K562 (cell line): ENCODE data around the gene RIIAD1. TPM values are rescaled to one million over a fixed set of nuclear protein-coding genes. Genes with fewer than 3 reads are reported as not detected.
A peak's percentile ranks its signal among the peaks of the same experiment; 100 is the strongest.

Experiments used
- CGGBP1 ChIP-seq: fragments of 250-450 bp; sonication (Bioruptor Pico); IDR thresholded peaks from 2 replicates; pipeline ENCODE4 v1.9.0; 2021; ENCODE audit warnings: mild to moderate bottlenecking
- CTCFL ChIP-seq: IDR thresholded peaks from 2 replicates; pipeline ENCODE4 v1.6.1; 2011; ENCODE audit warnings: borderline replicate concordance, low read depth, mild to moderate bottlenecking, moderate library complexity, low read length; ENCODE audit not compliant: insufficient read depth, poor library complexity, severe bottlenecking
- ELF4 ChIP-seq: fragments of 450-650 bp; formaldehyde crosslinking; IDR thresholded peaks from 2 replicates; pipeline ENCODE4 v1.4.0; 2022; ENCODE audit warnings: missing genetic modification characterization
- EZH2 ChIP-seq: IDR thresholded peaks from 2 replicates; pipeline ENCODE4 v1.6.1; 2012; ENCODE audit warnings: low read depth, mild to moderate bottlenecking, inconsistent platforms, low read length, borderline replicate concordance
- HES1 ChIP-seq: fragments of 450-650 bp; IDR thresholded peaks from 2 replicates; pipeline ENCODE4 v1.6.1; 2016; ENCODE audit warnings: low read depth, mild to moderate bottlenecking, moderate library complexity
- IFI16 ChIP-seq: fragments of 250-450 bp; sonication (Bioruptor Pico); IDR thresholded peaks from 2 replicates; pipeline ENCODE4 v2.1.2; 2022; ENCODE audit warnings: mild to moderate bottlenecking, inconsistent platforms
- KAT7 ChIP-seq: sonication (generic); formaldehyde crosslinking; IDR thresholded peaks from 2 replicates; pipeline ENCODE4 v1.8.0; 2022; ENCODE audit warnings: missing genetic modification reagents, mild to moderate bottlenecking, borderline replicate concordance
- MCM2 ChIP-seq: fragments of 450-650 bp; IDR thresholded peaks from 2 replicates; pipeline ENCODE4 v1.6.1; 2017; ENCODE audit warnings: low read depth, mild to moderate bottlenecking
- PREB ChIP-seq: sonication (generic); formaldehyde crosslinking; IDR thresholded peaks from 2 replicates; pipeline ENCODE4 v1.8.1; 2023; ENCODE audit warnings: mild to moderate bottlenecking, missing genetic modification reagents
- PRPF4 ChIP-seq: fragments of 200-400 bp; formaldehyde crosslinking; IDR thresholded peaks from one replicate; pipeline ENCODE4 v1.6.1; 2017; ENCODE audit warnings: low read length, low read depth, mild to moderate bottlenecking; ENCODE audit not compliant: insufficient read depth, poor library complexity, severe bottlenecking
- SMARCA5 ChIP-seq: fragments of 450-650 bp; IDR thresholded peaks from 2 replicates; pipeline ENCODE4 v1.6.1; 2016
- TCF3 ChIP-seq: sonication (generic); formaldehyde crosslinking; IDR thresholded peaks from 2 replicates; pipeline ENCODE4 v1.4.0; 2020; ENCODE audit warnings: mild to moderate bottlenecking, missing genetic modification reagents
- TSHZ1 ChIP-seq: fragments of 250-450 bp; sonication (Bioruptor Pico); IDR thresholded peaks from 2 replicates; pipeline ENCODE4 v1.4.0; 2020; ENCODE audit warnings: mild to moderate bottlenecking, moderate library complexity
- ZBTB26 ChIP-seq: fragments of 450-650 bp; formaldehyde crosslinking; IDR thresholded peaks from 2 replicates; pipeline ENCODE4 v1.4.0; 2022; ENCODE audit warnings: missing genetic modification characterization
- ZNF445 ChIP-seq: fragments of 250-450 bp; sonication (Bioruptor Pico); IDR thresholded peaks from 2 replicates; pipeline ENCODE4 v1.4.0; 2020; ENCODE audit warnings: low read depth, mild to moderate bottlenecking, moderate library complexity
- ZNF79 ChIP-seq: fragments of 250-450 bp; sonication (Bioruptor Pico); IDR thresholded peaks from 2 replicates; pipeline ENCODE4 v1.4.0; 2020; ENCODE audit warnings: low read depth, mild to moderate bottlenecking, moderate library complexity
- polyA plus RNA-seq, 8 experiments: library from polyadenylated mRNA; depleted of rRNA in 4 of 8; stranded (reverse) in 5 of 8; unstranded in 3 of 8; fragments of >200 nt; fragmentation: Nextera tagmentation in 2 of 8; fragmentation: Illumina TruSeq in 1 of 8; extraction: Ambion mirVana in 2 of 8; extraction: Trizol in 1 of 8; gene quantifications; 2 replicates each; pipeline versions ENCODE4 v1.2.1 to v1.2.3, GENCODE V29; 2011 to 2014; ENCODE audit warnings: inconsistent platforms in 1 of 8, missing spikeins in 1 of 8
- total RNA-seq, 7 experiments: library from RNA; depleted of rRNA in 6 of 7; stranded (reverse); fragments of >200 nt in 6 of 7; fragmentation: Illumina TruSeq in 2 of 7; extraction: Trizol in 2 of 7; gene quantifications; 2 replicates each; pipeline versions ENCODE4 v1.2.1 to v1.2.3, GENCODE V29; 2011 to 2021; ENCODE audit warnings: low replicate concordance in 1 of 7

Gene RIIAD1
- total and polyA plus RNA-seq, 9 of the 15 experiments (the other 6 are each of a cell fraction or from before 2014, with no cell fraction given), result not detected

GRCh38 chr1:151714820-151715725, 6.2 kb upstream of the RIIAD1 start (continued):
- TF ChIP-seq HES1, result peak; percentile 32; the same call in 1 of the 2 replicates
- no peak for TF ChIP-seq CGGBP1 (CRISPR knock-in tag)
- no peak for TF ChIP-seq EZH2
- TF ChIP-seq TCF3 (CRISPR knock-in tag), result peak; percentile 96
- no peak for TF ChIP-seq PRPF4
- TF ChIP-seq ELF4, result peak; percentile 92
- no peak for TF ChIP-seq PREB (CRISPR knock-in tag)
- no peak for TF ChIP-seq KAT7 (CRISPR knock-in tag)
- no peak for TF ChIP-seq SMARCA5
- no peak for TF ChIP-seq ZBTB26 (CRISPR knock-in tag)
- TF ChIP-seq ZNF79, result no peak
- no peak for TF ChIP-seq MCM2
- TF ChIP-seq TSHZ1, result no peak
- TF ChIP-seq IFI16, result no peak
- no peak for TF ChIP-seq CTCFL
- no peak for TF ChIP-seq ZNF445 (CRISPR knock-in tag)
